ENCODE results near the gene OBI1. TPM values are rescaled to one million over a fixed set of nuclear protein-coding genes. Genes with fewer than 3 reads are reported as not detected.

Gene OBI1
- total RNA-seq, 1 donor from 2014 or later = 21.4 TPM

DNA sequence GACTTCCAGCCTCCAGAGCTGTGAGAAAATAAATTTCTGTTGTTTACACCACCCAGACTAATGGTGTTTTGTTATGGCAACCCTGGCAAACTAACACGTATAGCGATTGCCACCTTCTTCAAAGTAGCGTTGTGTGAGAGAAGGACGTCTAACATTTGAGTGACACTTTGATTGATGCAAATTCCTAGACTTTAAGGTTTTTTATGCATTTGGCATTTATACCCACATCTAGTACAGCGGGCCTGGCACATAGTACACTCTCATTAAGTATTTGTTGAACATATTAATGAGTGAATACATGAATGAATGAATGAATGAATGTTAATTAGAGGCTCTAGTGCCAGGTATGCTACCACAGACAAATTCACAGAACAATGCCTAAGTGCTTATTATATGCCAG lies 92.3 kb downstream of the OBI1 start:
- peaks cover 6% of the 10 kb centered on the region for H3K27me3 Mint-ChIP-seq
- H3K4me1 Mint-ChIP-seq = no peaks in the 10 kb centered on the region
- H3K4me3 Mint-ChIP-seq = no peak overlapping the region
- H3K36me3 Mint-ChIP-seq (ENCODE audit: low read depth) = no peaks in the 10 kb centered on the region
- intact Hi-C loops (cut with micrococcal nuclease) = no loop called here
- no peak overlapping the region for H3K27ac Mint-ChIP-seq
- H3K9me3 Mint-ChIP-seq = no peaks in the 10 kb centered on the region
- DNase-seq = no peak

Other genes starting within 250 kb of the OBI1 start
- 0.12 and 0.14 TPM in 2 replicates for gene POU4F1, start 55.6 kb downstream of the OBI1 start, total RNA-seq

All from activated CD4-positive, alpha-beta T cell treated with anti-CD3 and anti-CD28 coated beads, Interleukin-2, amount 10 ng/mL, durations not matched to agents 24 days and 14 days (primary cell).